ENCODE data around the gene BPIFB2. TPM values are rescaled to one million over a fixed set of nuclear protein-coding genes. Genes with fewer than 3 reads are reported as not detected.
"Not testable (repeated sequence)": the region's sequence is repeated elsewhere in the genome, so short reads cannot be mapped to it uniquely, and the experiment has no call there.

Gene BPIFB2
- total RNA-seq, 1 donor from 2014 or later = not detected

DNA sequence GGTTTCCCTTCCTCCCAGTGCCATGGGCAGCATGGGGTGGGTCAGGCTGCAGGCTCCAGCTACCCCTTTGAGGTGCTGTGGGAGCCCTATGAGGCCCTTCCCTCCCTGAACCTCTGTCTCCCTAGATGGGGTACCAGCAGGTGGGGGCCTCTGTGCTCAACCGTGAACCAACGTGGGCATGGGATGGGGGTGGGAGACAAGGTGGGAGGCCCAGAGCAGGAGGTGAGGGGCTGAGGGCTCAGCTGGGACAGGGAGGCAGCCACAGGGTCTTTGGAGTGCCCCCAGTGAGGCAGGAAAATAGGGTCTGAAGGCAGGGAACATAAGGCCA, 36.6 kb upstream of the BPIFB2 start:
- Histone ChIP-seq H3K4me3 (no peak overlapping the region), H3K36me3 (no peaks in the 10 kb centered on the region), H3K27ac (no peak overlapping the region), H3K27me3 (no peaks in the 10 kb centered on the region), H3K9me3 (no peaks in the 10 kb centered on the region), H3K4me1 (no peaks in the 10 kb centered on the region)
- intact Hi-C loops (cut with DNase I) = no loop called here
- DNase-seq (ENCODE audit: extremely low spot score in 2 of 2) = peak in 1 of 2 donors; percentile 77
- TF ChIP-seq POLR2AphosphoS5 (IDR thresholded peaks at IDR 0.05; ENCODE audit: insufficient read depth in 1 of 2, low read depth in 1 of 2) = no peak
- no peak for TF ChIP-seq CTCF (IDR thresholded peaks at IDR 0.05)
- TF ChIP-seq POLR2A (IDR thresholded peaks at IDR 0.05) = no peak

- Histone ChIP-seq H3K4me3 (no peak overlapping the region), H3K9me3 (no peaks in the 10 kb centered on the region), H3K27ac (no peak overlapping the region), H3K36me3 (no peaks in the 10 kb centered on the region), H3K4me1 (no peaks in the 10 kb centered on the region), H3K27me3 (no peaks in the 10 kb centered on the region)
- intact Hi-C loops (cut with DNase I) = no loop called here
- TF ChIP-seq CTCF (IDR thresholded peaks at IDR 0.05) = no peak
- no peak for TF ChIP-seq POLR2AphosphoS5 (IDR thresholded peaks at IDR 0.05; ENCODE audit: insufficient read depth in 1 of 2, low read depth in 1 of 2)
- no peak for TF ChIP-seq POLR2A (IDR thresholded peaks at IDR 0.05)
- DNase-seq (ENCODE audit: extremely low spot score in 2 of 2) = peak in 1 of 2 donors; percentile 44
Measured at GRCh38 chr20:32971703-32972161, 35.8 kb upstream of the BPIFB2 start.

- intact Hi-C loops (cut with DNase I) = no loop called here
- peak in 1 of 2 donors; percentile 69 for DNase-seq (ENCODE audit: extremely low spot score in 2 of 2)
Measured at GRCh38 chr20:32972181-32973076, 35.1 kb upstream of the BPIFB2 start.

GRCh38 chr20:32973077-32973717, 34.3 kb upstream of the BPIFB2 start:
- no peak for DNase-seq (ENCODE audit: extremely low spot score in 2 of 2)
- no peaks in the 10 kb centered on the region for H3K4me1 ChIP-seq
- intact Hi-C loops (cut with DNase I) = no loop called here
- TF ChIP-seq POLR2AphosphoS5 (IDR thresholded peaks at IDR 0.05; ENCODE audit: insufficient read depth in 1 of 2, low read depth in 1 of 2) = no peak
- no peak for TF ChIP-seq POLR2A (IDR thresholded peaks at IDR 0.05)
- no peak for TF ChIP-seq CTCF (IDR thresholded peaks at IDR 0.05)
- H3K9me3 ChIP-seq = no peaks in the 10 kb centered on the region
- H3K27me3 ChIP-seq = no peaks in the 10 kb centered on the region
- H3K4me3 ChIP-seq = no peak overlapping the region
- no peaks in the 10 kb centered on the region for H3K36me3 ChIP-seq
- H3K27ac ChIP-seq = no peak overlapping the region

More at GRCh38 chr20:32972181-32973076, 35.1 kb upstream of the BPIFB2 start:
- H3K4me3 ChIP-seq = no peak overlapping the region
- H3K4me1 ChIP-seq = no peaks in the 10 kb centered on the region
- no peaks in the 10 kb centered on the region for H3K36me3 ChIP-seq
- H3K27me3 ChIP-seq = no peaks in the 10 kb centered on the region
- no peak overlapping the region for H3K27ac ChIP-seq
- TF ChIP-seq CTCF (IDR thresholded peaks at IDR 0.05) (no peak), POLR2A (IDR thresholded peaks at IDR 0.05) (no peak), POLR2AphosphoS5 (IDR thresholded peaks at IDR 0.05; ENCODE audit: insufficient read depth in 1 of 2, low read depth in 1 of 2) (no peak)
- no peaks in the 10 kb centered on the region for H3K9me3 ChIP-seq

- H3K9me3 ChIP-seq; H3K27ac ChIP-seq; H3K36me3 ChIP-seq; H3K4me3 ChIP-seq; H3K4me1 ChIP-seq; H3K27me3 ChIP-seq; intact Hi-C loops (cut with DNase I): not testable (repeated sequence)
- DNase-seq (ENCODE audit: extremely low spot score in 2 of 2) = peak in 1 of 2 donors; percentile 54
Measured at GRCh38 chr20:32974204-32975064, 33.1 kb upstream of the BPIFB2 start.

GRCh38 chr20:32975121-32975520, 32.4 kb upstream of the BPIFB2 start:
- H3K9me3 ChIP-seq; H3K4me3 ChIP-seq; H3K36me3 ChIP-seq; intact Hi-C loops (cut with DNase I); H3K27ac ChIP-seq; DNase-seq (ENCODE audit: extremely low spot score in 2 of 2); H3K4me1 ChIP-seq; H3K27me3 ChIP-seq: not testable (repeated sequence)
